BLaER1 (cell line): ENCODE measurements around the gene SPECC1.

Source experiments
- H3K27ac ChIP-seq: shearing (Covaris generic); formaldehyde crosslinking; 2 replicates; pipeline ENCODE4 v1.8.1; 2022
- H3K27me3 ChIP-seq: shearing (Covaris generic); formaldehyde crosslinking; 2 replicates; pipeline ENCODE4 v1.8.1; 2022
- H3K36me3 ChIP-seq: shearing (Covaris generic); formaldehyde crosslinking; 2 replicates; pipeline ENCODE4 v1.8.1; 2022
- H3K4me1 ChIP-seq: shearing (Covaris generic); formaldehyde crosslinking; 2 replicates; pipeline ENCODE4 v1.8.1; 2022
- H3K4me2 ChIP-seq: shearing (Covaris generic); formaldehyde crosslinking; 2 replicates; pipeline ENCODE4 v1.8.1; 2022
- H3K4me3 ChIP-seq: shearing (Covaris generic); formaldehyde crosslinking; 2 replicates; pipeline ENCODE4 v1.8.1; 2022
- H3K9ac ChIP-seq: shearing (Covaris generic); formaldehyde crosslinking; 2 replicates; pipeline ENCODE4 v1.8.1; 2022
- H3K9me3 ChIP-seq: shearing (Covaris generic); formaldehyde crosslinking; 2 replicates; pipeline ENCODE4 v1.8.1; 2022
- H4K20me1 ChIP-seq: shearing (Covaris generic); formaldehyde crosslinking; 2 replicates; pipeline ENCODE4 v1.8.1; 2022
- Cebpa-rat ChIP-seq: shearing (Covaris generic); IDR thresholded peaks from 2 replicates; pipeline ENCODE4 v1.8.1; 2022

The SPECC1 gene

DNA sequence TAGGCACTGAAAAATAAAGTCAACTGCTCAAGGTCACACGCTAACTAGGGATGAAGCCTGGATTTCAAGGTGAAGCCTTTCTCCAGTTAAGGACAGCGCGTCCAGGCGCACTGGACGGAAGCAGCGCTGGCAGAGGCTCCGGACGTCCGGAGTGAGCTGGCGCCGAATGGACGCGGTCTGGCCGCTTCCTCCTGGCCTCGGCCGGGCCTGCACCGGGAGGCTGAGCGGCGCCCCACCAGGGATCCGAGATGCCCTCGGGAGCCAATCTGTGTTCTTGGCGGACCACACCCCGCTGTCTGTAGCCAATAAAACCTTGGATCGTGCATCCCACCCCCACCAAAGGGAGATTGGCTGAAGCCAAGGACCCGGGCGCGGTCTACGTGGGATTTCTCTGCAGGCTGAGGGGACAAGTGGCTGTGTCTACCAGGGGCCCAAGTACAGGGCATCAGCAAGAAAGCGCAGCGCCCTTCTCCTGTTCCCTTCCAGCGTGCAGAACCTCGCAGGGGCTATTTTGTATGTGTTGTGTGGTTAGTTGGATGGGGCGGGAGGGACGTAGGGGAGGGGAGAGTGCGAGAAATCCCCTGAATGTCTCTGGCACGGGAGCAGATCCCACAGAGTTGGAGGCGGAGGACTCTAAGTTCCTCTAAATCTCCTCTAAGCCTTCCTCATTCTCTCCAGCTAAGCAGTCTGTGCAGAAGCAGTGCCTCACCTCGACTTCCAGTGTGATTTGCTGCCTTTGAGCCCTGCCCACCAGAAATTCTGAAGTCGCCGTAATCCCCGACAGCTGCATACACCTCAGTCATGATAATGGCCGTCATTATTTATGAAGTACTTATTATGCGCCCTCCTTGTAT, 29.0 kb upstream of the SPECC1 start:
- TF ChIP-seq Cebpa-rat: no peak
- peaks cover 11% of the 10 kb centered on the region for H3K36me3 ChIP-seq
- no peak overlapping the region for H3K9ac ChIP-seq
- no peak overlapping the region for H3K27ac ChIP-seq
- H3K27me3 ChIP-seq: no peaks in the 10 kb centered on the region
- peaks cover 10% of the 10 kb centered on the region for H4K20me1 ChIP-seq
- H3K4me3 ChIP-seq: no peak overlapping the region
- no peak overlapping the region; the same call in 1 of the 2 replicates for H3K4me2 ChIP-seq
- H3K4me1 ChIP-seq: peaks cover 34% of the 10 kb centered on the region
- H3K9me3 ChIP-seq: peaks cover 7% of the 10 kb centered on the region; the same call in 1 of the 2 replicates

DNA sequence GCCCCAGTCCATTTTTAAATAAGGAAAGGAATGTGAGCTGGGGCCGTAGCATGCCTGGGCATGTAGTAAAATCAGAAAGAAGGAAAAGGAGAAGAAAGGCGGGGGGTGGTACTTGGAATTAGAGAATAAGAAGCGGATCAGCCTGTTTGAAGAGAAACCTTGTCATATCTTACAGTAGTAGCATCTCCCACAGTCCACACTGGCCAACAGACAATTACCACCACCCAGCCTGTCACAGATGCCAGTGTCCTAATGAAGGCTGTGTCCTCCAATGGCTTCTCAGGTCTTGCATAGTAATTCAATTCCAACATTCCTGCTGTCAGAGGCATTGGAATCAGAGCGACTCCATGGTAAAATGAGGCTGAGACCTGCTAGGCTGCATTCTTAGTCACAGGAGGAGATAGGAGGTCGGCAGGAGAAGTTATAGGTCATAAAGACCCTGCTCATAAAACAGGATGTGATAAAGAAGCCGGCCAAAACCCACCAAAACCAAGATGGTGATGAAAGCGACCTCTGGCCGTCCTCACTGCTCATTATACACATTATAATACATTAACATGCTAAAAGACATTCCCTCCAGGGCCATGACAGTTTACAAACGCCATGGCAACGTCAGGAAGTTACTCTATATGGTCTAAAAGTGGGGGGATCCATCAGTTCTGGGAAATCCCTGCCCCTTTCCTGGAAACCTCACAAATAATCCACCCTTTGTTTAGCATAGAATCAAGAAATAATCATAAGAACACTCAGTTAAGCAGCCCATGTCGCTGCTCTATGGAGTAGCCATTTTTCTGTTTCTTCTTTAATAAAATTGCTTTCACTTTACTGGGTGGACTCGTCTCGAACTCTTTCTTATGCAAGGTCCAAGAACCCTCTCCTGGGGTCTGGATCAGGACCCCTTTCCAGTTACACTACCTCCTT, 22.0 kb upstream of the SPECC1 start:
- Histone ChIP-seq H3K4me2 (no peak overlapping the region), H3K9me3 (no peaks in the 10 kb centered on the region), H3K9ac (no peak overlapping the region), H3K4me3 (no peak overlapping the region), H3K27ac (no peak overlapping the region), H3K4me1 (peaks cover 7% of the 10 kb centered on the region), H3K27me3 (no peaks in the 10 kb centered on the region), H4K20me1 (no peaks in the 10 kb centered on the region), H3K36me3 (no peaks in the 10 kb centered on the region)
- no peak for TF ChIP-seq Cebpa-rat

DNA sequence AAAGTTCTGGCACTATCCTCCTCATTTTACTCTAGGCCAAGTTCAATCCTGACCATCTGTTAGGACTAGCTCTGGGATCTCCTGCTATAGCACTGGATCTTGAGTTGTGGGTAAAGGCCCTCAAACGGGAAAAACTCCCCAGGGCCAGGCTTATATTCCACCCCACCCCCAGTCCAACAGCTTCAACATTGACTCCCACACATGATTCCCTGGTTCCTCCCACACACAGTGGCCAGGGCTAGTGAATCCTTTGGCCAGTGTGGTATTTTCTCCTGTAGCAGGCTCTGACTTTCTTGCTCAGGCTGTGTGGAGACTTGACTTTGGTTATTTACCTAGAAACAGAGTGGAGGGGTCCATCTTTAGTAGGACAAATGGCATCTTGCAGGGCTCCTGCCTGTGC, 21.3 kb upstream of the SPECC1 start:
- TF ChIP-seq Cebpa-rat: no peak
- Histone ChIP-seq H3K36me3 (no peaks in the 10 kb centered on the region), H4K20me1 (no peaks in the 10 kb centered on the region), H3K4me3 (no peak overlapping the region), H3K9me3 (no peaks in the 10 kb centered on the region), H3K27me3 (no peaks in the 10 kb centered on the region), H3K27ac (no peak overlapping the region), H3K4me1 (peaks cover 7% of the 10 kb centered on the region), H3K9ac (no peak overlapping the region), H3K4me2 (no peak overlapping the region)

DNA sequence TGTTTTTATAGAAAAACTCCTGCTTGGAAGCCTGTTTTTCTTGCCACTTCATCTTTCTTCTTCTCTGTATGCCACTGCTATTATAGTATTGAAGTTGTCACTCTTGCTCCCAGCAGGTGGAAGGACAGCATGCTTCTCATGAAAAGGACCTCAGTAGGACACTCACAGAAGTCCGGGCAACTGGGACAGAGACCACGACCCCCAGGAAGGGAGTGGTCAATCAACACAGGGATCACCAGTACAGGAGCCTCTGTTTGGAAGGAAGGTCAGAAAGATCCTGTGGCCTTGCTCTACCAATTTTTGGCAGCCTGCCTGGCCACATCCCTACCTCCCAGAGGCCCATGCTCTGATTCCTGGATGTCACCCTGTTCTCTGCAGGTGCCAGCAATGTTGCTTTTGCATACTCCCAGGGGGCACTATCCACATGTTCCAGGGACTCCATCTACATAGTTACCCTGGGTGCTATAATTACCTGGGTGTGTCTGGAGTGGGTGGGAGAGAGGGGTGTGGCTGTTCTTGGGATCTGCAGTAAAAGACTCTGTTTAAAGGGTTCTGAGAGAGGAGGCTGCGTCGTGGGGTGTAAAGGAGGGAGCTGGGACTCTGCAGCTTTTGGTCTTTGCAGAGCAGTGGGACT, 17.8 kb upstream of the SPECC1 start:
- no peak for TF ChIP-seq Cebpa-rat
- Histone ChIP-seq H3K4me1 (peaks cover 12% of the 10 kb centered on the region), H3K27ac (no peak overlapping the region), H3K27me3 (no peaks in the 10 kb centered on the region), H4K20me1 (no peaks in the 10 kb centered on the region), H3K4me2 (0 out of 2 replicates have a peak overlapping the region, but pooled peaks have one; percentile 3), H3K36me3 (no peaks in the 10 kb centered on the region), H3K9me3 (no peaks in the 10 kb centered on the region), H3K4me3 (no peak overlapping the region), H3K9ac (no peak overlapping the region)

DNA sequence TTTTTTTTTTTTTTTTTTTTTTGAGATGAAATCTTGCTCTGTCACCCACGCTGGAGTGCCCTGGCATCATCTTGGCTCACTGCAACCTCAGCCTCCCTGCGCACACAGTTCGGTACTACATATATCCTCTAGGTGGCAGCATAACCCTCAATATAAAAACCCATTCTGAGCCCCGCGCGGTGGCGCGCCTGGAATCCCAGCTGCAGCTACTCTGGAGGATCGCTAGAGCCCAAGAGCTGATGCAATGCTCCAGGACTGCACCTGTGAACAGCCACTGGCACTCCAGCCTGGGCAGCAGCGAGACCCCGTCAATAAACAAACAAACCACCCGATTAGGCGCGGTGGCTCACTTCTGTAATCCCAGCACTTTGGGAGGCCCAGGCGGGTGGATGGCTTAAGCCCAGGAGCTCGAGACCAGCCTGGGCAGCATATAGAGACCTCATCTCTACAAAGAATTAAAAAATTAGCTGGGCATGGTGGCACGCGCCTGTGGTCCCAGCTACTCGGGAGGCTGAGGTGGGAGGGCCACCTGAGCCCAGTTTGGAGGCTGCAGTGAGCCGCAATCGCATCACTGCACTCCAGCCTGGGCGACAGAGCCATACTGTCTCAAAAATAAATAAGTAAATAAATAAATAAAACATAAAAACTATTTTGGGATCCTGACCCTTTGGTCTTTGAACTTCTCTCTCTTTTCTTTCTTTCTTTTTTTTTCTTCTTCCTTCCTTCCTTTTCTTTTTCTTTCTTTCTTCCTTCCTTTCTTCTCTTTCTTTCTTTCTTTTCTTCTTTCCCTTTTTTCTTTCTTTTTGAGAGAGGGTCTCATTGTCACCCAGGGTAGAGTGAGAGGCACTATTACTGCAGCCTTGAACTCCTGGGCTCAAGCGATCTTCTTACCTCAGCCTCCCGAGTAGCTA, 16.1 kb upstream of the SPECC1 start:
- H3K4me3 ChIP-seq: no peak overlapping the region
- H3K36me3 ChIP-seq: no peaks in the 10 kb centered on the region
- peak overlapping the region; percentile 12; the same call in 1 of the 2 replicates for H3K9ac ChIP-seq
- peak overlapping the region; percentile 63 for H3K27ac ChIP-seq
- H3K9me3 ChIP-seq: no peaks in the 10 kb centered on the region
- H4K20me1 ChIP-seq: no peaks in the 10 kb centered on the region
- H3K4me2 ChIP-seq: peak overlapping the region; percentile 57
- H3K27me3 ChIP-seq: no peaks in the 10 kb centered on the region
- TF ChIP-seq Cebpa-rat: peak; percentile 72; the same call in 1 of the 2 replicates
- peaks cover 17% of the 10 kb centered on the region for H3K4me1 ChIP-seq

DNA sequence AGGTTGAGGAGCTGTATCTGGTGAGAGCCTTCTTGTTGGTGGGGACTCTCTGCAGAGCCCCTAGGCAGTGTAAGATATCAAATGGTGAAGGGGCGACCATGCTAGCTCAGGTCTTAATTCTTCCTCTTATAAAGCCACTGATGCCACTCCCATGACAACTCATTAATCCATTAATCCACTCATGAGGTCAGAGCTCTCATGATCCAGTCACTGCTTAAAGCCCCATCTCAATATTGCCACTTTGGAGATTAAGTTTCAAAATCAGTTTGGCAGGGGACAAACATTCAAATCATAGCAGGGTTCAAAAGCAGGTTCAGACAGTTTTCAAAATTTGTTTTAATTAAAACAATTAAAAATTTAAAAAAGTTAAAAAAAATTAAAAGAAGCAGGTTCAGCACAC, 13.1 kb upstream of the SPECC1 start:
- H3K9me3 ChIP-seq: no peaks in the 10 kb centered on the region
- H3K4me3 ChIP-seq: no peak overlapping the region
- TF ChIP-seq Cebpa-rat: no peak
- H3K9ac ChIP-seq: no peak overlapping the region
- no peaks in the 10 kb centered on the region for H3K27me3 ChIP-seq
- no peaks in the 10 kb centered on the region for H3K36me3 ChIP-seq
- peaks cover 17% of the 10 kb centered on the region for H3K4me1 ChIP-seq
- H3K4me2 ChIP-seq: no peak overlapping the region
- H3K27ac ChIP-seq: no peak overlapping the region
- H4K20me1 ChIP-seq: no peaks in the 10 kb centered on the region

DNA sequence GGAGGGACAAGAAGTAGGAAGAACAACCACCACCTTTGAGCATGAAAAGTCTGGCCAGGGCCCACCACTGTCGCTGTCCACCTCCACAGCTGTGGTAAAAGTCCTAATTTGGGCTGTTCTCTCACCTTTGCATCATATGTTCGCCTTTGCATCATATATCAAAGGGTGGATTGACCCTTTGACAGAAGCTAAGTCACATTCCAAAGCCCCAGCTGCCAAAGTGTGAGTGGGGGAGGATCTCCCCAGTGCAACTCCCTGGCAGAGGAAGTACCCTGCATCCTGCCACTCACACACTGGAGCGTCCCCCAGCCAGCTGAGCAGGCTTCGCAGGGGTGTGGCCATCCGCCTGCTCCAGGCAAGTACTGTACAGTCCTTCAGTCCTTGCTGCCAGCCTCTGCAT, 12.7 kb upstream of the SPECC1 start:
- Histone ChIP-seq H3K4me3 (no peak overlapping the region), H3K9ac (no peak overlapping the region), H3K4me1 (peaks cover 12% of the 10 kb centered on the region), H3K27ac (no peak overlapping the region), H3K4me2 (no peak overlapping the region), H3K27me3 (no peaks in the 10 kb centered on the region), H3K9me3 (no peaks in the 10 kb centered on the region), H4K20me1 (no peaks in the 10 kb centered on the region), H3K36me3 (no peaks in the 10 kb centered on the region)
- TF ChIP-seq Cebpa-rat: no peak

DNA sequence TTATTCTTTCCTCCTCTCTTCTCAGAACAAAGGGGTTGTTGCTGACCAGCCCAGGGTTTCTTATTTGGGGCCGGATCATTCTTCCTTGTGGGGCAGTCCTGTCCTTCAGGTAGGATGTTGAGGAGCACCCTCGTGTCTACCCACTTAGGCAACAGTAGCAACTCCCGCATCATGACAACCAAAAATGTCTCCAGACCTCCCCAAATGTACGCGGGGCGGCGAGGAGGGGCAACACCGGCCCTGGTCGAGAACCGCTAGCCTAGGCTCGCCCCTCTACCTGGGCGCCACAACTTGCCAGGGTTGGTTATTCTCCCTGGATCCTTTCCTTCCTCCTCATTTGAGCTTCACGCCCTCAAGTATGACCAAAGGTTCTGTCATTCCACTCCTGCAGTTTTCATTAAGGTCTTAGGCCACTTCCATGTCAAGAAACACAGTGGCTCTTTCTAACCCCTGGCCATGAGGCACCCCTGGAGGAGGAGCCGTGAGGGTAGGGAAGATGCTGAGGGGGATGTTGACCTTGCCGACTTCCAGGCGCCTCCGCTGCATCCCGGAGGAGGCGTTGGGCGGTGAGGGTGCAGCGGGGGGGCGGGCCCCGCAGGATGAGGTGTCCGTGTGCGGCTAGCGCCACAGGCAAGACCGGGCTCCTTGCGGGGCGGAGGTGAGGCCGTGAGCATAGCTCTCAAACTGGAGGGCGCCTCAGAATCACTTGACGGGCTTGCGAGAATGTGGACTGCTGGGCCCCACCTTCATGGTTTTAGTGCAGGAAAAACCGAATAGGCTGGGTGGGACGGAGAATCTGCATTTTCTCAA, 712 bp upstream of the SPECC1 start:
- no peak for TF ChIP-seq Cebpa-rat
- Histone ChIP-seq H3K36me3 (no peaks in the 10 kb centered on the region), H3K27me3 (peaks cover 24% of the 10 kb centered on the region), H3K9me3 (peaks cover 2% of the 10 kb centered on the region; the same call in 1 of the 2 replicates), H3K4me1 (peaks cover 13% of the 10 kb centered on the region), H3K4me2 (peak overlapping the region; percentile 98), H3K27ac (peak overlapping the region; percentile 25; the same call in 1 of the 2 replicates), H3K9ac (peak overlapping the region; percentile 77), H3K4me3 (peak overlapping the region; percentile 90), H4K20me1 (no peaks in the 10 kb centered on the region)
